K562 (cell line): Measurements from ENCODE around the gene RPTOR. TPM values are rescaled to one million over a fixed set of nuclear protein-coding genes. Genes with fewer than 3 reads are reported as not detected.

Experiments used
- ATAC-seq: fragments of 200-7000 bp; cut with Tn5 transposase; 3 replicates; pipeline ENCODE4 v1.9.1; 2020; ENCODE audit warnings: moderate library complexity
- BruUV-seq: library from RNA; stranded (reverse); fragments of 400-500 nt; replicated peaks from 2 replicates; lab custom pipeline; 2021; lab: Mats Ljungman, UMichigan
- CTCF ChIA-PET: fragments of 300-600 bp; formaldehyde crosslinking; extraction: SDS; loops from one replicate; lab custom pipeline; 2021; ENCODE audit warnings: low intra/inter-chr PET ratio; lab: Yijun Ruan, JAX
- POLR2A ChIA-PET: fragments of 300-600, 350-650 bp; sonication (Branson Sonifier 250); formaldehyde crosslinking; extraction: SDS; loops from one replicate; lab custom pipeline; 2021; ENCODE audit warnings: antibody characterized with exemption, inconsistent platforms; lab: Yijun Ruan, JAX
- DNase-seq, 4 experiments: peaks; one replicate each; pipeline versions ENCODE4 v3.0.0 to v3.0.0-alpha.2; 2011 to 2018; ENCODE audit warnings: low spot score in 3 of 4, mixed read lengths in 3 of 4; ENCODE audit errors: extremely low read depth in 1 of 4
- FAIRE-seq: peaks from 2 replicates; lab custom pipeline; 2011; peaks lifted over from hg19 to GRCh38; lab: Jason Lieb, UNC
- H2AFZ ChIP-seq: 2 replicates; pipeline ENCODE4 v1.6.0; 2011; ENCODE audit warnings: low read depth, low read length, control low read depth, inconsistent platforms
- H3K27ac ChIP-seq: fragments of 200-600 bp; 3 replicates; pipeline ENCODE4 v1.8.0; 2011; ENCODE audit warnings: low read depth, mild to moderate bottlenecking, control low read depth, inconsistent platforms, low read length, moderate library complexity, mixed read lengths; ENCODE audit errors: extremely low read depth
- H3K27me3 ChIP-seq, 2 experiments: fragments of 300-600 bp in 1 of 2; 2 replicates in 1 of 2; 3 replicates in 1 of 2; pipeline versions ENCODE4 v1.6.0 to v1.8.0; 2011; ENCODE audit warnings: inconsistent platforms in 2 of 2, low read length in 2 of 2, mild to moderate bottlenecking in 1 of 2, mixed read lengths in 1 of 2, moderate library complexity in 1 of 2; ENCODE audit not compliant: control insufficient read depth in 2 of 2, insufficient read depth in 2 of 2
- H3K36me3 ChIP-seq: fragments of 300-600 bp; 3 replicates; pipeline ENCODE4 v1.8.0; 2011; ENCODE audit warnings: mild to moderate bottlenecking, low read length, inconsistent platforms; ENCODE audit not compliant: control insufficient read depth, insufficient read depth
- H3K4me1 ChIP-seq, 2 experiments: fragments of 200-600 bp in 1 of 2; replicated peaks in 1 of 2; 2 replicates in 1 of 2; 3 replicates in 1 of 2; pipeline versions ENCODE4 v1.5.1 to v1.8.0; 2011; ENCODE audit warnings: inconsistent platforms in 2 of 2, low read length in 2 of 2, mild to moderate bottlenecking in 1 of 2, mixed read lengths in 1 of 2, moderate library complexity in 1 of 2; ENCODE audit not compliant: control insufficient read depth in 2 of 2, insufficient read depth in 2 of 2
- H3K4me2 ChIP-seq: 2 replicates; pipeline ENCODE4 v1.6.1; 2011; ENCODE audit warnings: low read length, control low read depth, inconsistent platforms, mixed read lengths; ENCODE audit not compliant: insufficient read depth
- H3K4me3 ChIP-seq: fragments of 200-600 bp; sonication (generic), shearing (Covaris generic); 2 replicates; pipeline ENCODE4 v1.5.1; 2016; ENCODE audit warnings: control low read depth, inconsistent platforms
- H3K79me2 ChIP-seq: fragments of 200-600 bp; 3 replicates; pipeline ENCODE4 v1.8.0; 2011; ENCODE audit warnings: low read length, inconsistent platforms; ENCODE audit not compliant: control insufficient read depth, insufficient read depth
- H3K9ac ChIP-seq, 2 experiments: 2 replicates each; pipeline versions ENCODE4 v1.6.0 to v1.6.1; 2011; ENCODE audit warnings: low read depth in 2 of 2, low read length in 2 of 2, control low read depth in 1 of 2, inconsistent platforms in 1 of 2, mild to moderate bottlenecking in 1 of 2, mixed read lengths in 1 of 2; ENCODE audit not compliant: insufficient read depth in 1 of 2
- H3K9me1 ChIP-seq: one replicate; pipeline ENCODE4 v1.6.0; 2011; ENCODE audit warnings: inconsistent platforms, mild to moderate bottlenecking, low read length, moderate library complexity; ENCODE audit not compliant: control insufficient read depth, insufficient read depth
- H3K9me3 ChIP-seq: replicated peaks from 2 replicates; pipeline ENCODE4 v1.5.1; 2011; ENCODE audit warnings: low read depth, low read length, inconsistent platforms; ENCODE audit not compliant: control insufficient read depth, insufficient read depth
- H4K20me1 ChIP-seq: replicated peaks from 2 replicates; pipeline ENCODE4 v1.6.1; 2011; ENCODE audit warnings: low read length, inconsistent platforms, mixed read lengths; ENCODE audit not compliant: control insufficient read depth, insufficient read depth
- ERF ChIP-seq: fragments of 450-650 bp; formaldehyde crosslinking; IDR thresholded peaks from 2 replicates; pipeline ENCODE4 v1.4.0; 2020; ENCODE audit warnings: mild to moderate bottlenecking, mixed read lengths
- ZBTB33 ChIP-seq: sonication (generic); formaldehyde crosslinking; IDR thresholded peaks from 2 replicates; pipeline ENCODE4 v1.8.1; 2023; ENCODE audit warnings: mild to moderate bottlenecking, missing genetic modification reagents
- ZNF75A ChIP-seq: fragments of 450-650 bp; formaldehyde crosslinking; IDR thresholded peaks from 2 replicates; pipeline ENCODE4 v1.4.0; 2020; ENCODE audit warnings: mild to moderate bottlenecking
- WGBS: fragments of 100-300 bp; shearing (Covaris generic); methylation state at CpG from one replicate; pipeline ENCODE4 v1.1.6; 2016; ENCODE audit warnings: low coverage, mixed read lengths; ENCODE audit not compliant: insufficient coverage; ENCODE audit errors: missing lambda C conversion rate; 5-methylcytosine and 5-hydroxymethylcytosine counted together
- in situ Hi-C: fragments of 300-500 bp; cut with MboI; formaldehyde crosslinking; loops from 4 replicates; pipeline ENCODE4 v1.15.0; 2018; ENCODE audit warnings: inconsistent platforms, mixed read lengths
- intact Hi-C: fragments of 100-400 bp; cut with micrococcal nuclease; formaldehyde crosslinking; loops from 2 replicates; pipeline ENCODE4 v1.14.2; 2022
- polyA plus RNA-seq, 8 experiments: library from polyadenylated mRNA; depleted of rRNA in 4 of 8; stranded (reverse) in 5 of 8; unstranded in 3 of 8; fragments of >200 nt; fragmentation: Nextera tagmentation in 2 of 8; fragmentation: Illumina TruSeq in 1 of 8; extraction: Ambion mirVana in 2 of 8; extraction: Trizol in 1 of 8; gene quantifications; 2 replicates each; pipeline versions ENCODE4 v1.2.1 to v1.2.3, GENCODE V29; 2011 to 2014; ENCODE audit warnings: inconsistent platforms in 1 of 8, missing spikeins in 1 of 8
- total RNA-seq, 7 experiments: library from RNA; depleted of rRNA in 6 of 7; stranded (reverse); fragments of >200 nt in 6 of 7; fragmentation: Illumina TruSeq in 2 of 7; extraction: Trizol in 2 of 7; gene quantifications; 2 replicates each; pipeline versions ENCODE4 v1.2.1 to v1.2.3, GENCODE V29; 2011 to 2021; ENCODE audit warnings: low replicate concordance in 1 of 7

The RPTOR gene
- total and polyA plus RNA-seq, 9 of the 15 experiments (the other 6 are each of a cell fraction or from before 2014, with no cell fraction given): 0.24 to 54.1 (median 10.2) TPM

GRCh38 chr17:80732268-80732667 lies 187.6 kb downstream of the RPTOR start:
- 95% methylated on average over 7 of the region's 7 CpGs for WGBS
- peaks cover 16% of the 10 kb centered on the region; the same call in 2 of the 3 replicates for H3K36me3 ChIP-seq
- BruUV-seq: no TSS peak
- POLR2A ChIA-PET: no interaction called here
- TF ChIP-seq ZNF75A (CRISPR knock-in tag) (no peak), ERF (CRISPR knock-in tag) (no peak), ZBTB33 (CRISPR knock-in tag) (no peak)
- no peaks in the 10 kb centered on the region for H3K27me3 ChIP-seq
- H3K27ac ChIP-seq: no peak overlapping the region
- no peak overlapping the region for H2AFZ ChIP-seq
- H3K9me3 ChIP-seq: no peaks in the 10 kb centered on the region
- H4K20me1 ChIP-seq: no peaks in the 10 kb centered on the region
- H3K4me3 ChIP-seq: no peak overlapping the region
- H3K9me1 ChIP-seq: no peaks in the 10 kb centered on the region
- in situ Hi-C loops (no loop called here), intact Hi-C loops (no loop called here)
- peaks cover 3% of the 10 kb centered on the region; the same call in 1 of the 3 replicates for H3K79me2 ChIP-seq
- no peak overlapping the region for H3K4me2 ChIP-seq
- FAIRE-seq: no peak
- CTCF ChIA-PET: no interaction called here
- no peak overlapping the region for H3K9ac ChIP-seq
- no peak for DNase-seq
- H3K4me1 ChIP-seq: no peaks in the 10 kb centered on the region
- ATAC-seq: no peak
